ENCODE results near the gene SYTL3. TPM values are rescaled to one million over a fixed set of nuclear protein-coding genes. Genes with fewer than 3 reads are reported as not detected.
A peak's percentile ranks its signal among the peaks of the same experiment; 100 is the strongest.

SYTL3 gene
- total and polyA plus RNA-seq, 10 of the 15 experiments (the other 5 are each of a cell fraction or from before 2014, with no cell fraction given), result 3.3 to 12.1 (median 6.9) TPM

DNA sequence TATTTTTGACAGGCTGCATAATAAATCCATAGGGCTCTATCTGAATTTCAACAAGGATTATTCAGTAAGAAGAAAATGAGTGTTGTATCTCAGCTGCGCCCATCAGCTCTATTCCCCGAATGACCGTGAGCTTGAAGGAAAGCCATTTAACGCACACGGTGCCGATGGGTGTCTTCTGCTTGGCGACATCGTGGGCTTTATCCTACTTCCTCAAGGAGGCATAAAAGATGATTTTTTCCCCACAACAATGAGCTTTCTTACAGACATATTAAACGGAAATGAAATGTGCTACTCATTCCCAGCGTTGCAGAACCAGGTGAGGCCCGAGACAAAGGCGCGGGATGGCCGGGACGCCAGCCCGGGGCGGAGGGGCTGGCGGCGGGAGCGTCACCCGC lies 6.0 kb upstream of the SYTL3 start (continued):
- TF ChIP-seq, protein P1, sequence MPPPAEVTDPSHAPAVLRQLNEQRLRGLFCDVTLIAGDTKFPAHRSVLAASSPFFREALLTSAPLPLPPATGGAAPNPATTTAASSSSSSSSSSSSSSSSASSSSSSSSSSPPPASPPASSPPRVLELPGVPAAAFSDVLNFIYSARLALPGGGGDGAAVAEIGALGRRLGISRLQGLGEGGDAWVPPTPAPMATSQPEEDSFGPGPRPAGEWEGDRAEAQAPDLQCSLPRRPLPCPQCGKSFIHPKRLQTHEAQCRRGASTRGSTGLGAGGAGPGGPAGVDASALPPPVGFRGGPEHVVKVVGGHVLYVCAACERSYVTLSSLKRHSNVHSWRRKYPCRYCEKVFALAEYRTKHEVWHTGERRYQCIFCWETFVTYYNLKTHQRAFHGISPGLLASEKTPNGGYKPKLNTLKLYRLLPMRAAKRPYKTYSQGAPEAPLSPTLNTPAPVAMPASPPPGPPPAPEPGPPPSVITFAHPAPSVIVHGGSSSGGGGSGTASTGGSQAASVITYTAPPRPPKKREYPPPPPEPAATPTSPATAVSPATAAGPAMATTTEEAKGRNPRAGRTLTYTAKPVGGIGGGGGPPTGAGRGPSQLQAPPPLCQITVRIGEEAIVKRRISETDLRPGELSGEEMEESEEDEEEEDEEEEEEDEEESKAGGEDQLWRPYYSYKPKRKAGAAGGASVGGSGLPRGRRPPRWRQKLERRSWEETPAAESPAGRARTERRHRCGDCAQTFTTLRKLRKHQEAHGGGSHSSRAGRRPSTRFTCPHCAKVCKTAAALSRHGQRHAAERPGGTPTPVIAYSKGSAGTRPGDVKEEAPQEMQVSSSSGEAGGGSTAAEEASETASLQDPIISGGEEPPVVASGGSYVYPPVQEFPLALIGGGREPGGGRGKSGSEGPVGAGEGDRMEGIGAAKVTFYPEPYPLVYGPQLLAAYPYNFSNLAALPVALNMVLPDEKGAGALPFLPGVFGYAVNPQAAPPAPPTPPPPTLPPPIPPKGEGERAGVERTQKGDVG (CRISPR knock-in tag; IDR thresholded peaks at IDR 0.05), result no peak
- no peak for TF ChIP-seq MEF2A (IDR thresholded peaks at IDR 0.05; ENCODE audit: insufficient read depth, low read depth, low read length)
- TF ChIP-seq, protein P2, sequence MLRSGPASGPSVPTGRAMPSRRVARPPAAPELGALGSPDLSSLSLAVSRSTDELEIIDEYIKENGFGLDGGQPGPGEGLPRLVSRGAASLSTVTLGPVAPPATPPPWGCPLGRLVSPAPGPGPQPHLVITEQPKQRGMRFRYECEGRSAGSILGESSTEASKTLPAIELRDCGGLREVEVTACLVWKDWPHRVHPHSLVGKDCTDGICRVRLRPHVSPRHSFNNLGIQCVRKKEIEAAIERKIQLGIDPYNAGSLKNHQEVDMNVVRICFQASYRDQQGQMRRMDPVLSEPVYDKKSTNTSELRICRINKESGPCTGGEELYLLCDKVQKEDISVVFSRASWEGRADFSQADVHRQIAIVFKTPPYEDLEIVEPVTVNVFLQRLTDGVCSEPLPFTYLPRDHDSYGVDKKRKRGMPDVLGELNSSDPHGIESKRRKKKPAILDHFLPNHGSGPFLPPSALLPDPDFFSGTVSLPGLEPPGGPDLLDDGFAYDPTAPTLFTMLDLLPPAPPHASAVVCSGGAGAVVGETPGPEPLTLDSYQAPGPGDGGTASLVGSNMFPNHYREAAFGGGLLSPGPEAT (IDR thresholded peaks at IDR 0.05; ENCODE audit: low read depth), result no peak

DNA sequence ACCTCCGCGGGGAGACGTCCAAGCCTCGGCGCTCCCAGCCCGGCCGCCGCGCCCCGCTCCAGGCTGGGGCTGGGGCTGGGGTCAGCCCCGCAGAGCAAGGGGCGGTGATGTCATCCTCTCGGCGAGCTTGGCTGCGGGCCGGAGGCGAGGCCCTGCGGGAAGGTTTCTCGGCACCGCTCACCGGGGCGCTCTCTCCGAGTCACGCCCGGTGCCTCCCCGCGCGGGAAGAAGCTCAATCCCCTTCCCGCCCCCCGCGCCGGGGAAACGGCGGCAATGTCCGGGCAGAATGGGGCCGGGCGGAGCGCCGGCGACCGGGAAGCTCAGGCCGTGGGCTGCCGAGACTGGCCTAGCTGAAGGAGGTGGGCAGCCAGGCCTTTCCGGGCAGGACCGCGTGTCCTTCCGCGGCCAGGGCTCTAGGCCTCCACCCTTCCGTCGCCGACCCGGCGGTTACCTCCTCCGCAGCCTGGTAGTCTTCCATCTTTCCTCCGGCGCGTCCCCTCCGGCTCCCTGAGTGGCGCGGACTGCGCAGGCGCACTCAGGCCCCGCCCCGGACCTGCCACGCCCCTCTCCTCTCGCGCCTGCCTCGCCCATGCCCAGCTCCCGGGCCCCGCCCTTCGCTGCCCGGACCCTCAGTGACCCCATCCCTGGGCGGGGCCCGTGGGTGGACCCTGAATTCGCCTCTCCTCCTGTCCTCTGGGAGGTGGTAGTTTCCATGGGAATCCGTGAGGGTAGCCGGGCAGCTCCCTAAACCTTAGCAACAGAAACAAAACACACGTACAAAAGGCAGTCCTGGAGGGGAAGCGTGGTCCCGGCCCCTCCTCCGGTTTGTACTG lies 5.4 kb upstream of the SYTL3 start, which contains the start of gene DYNLT1:
Gene DYNLT1 (minus strand): TSS at position 513 of the 833 bp plus-strand sequence. CDS start 35 bp downstream, at position 478.
- FAIRE-seq, result no peak
- H3K4me1 ChIP-seq (ENCODE audit: control insufficient read depth, insufficient read depth, low read length), result peaks cover 26% of the 10 kb centered on the region
- peak within 1 kb of the TSS; percentile 87 for H3K9ac ChIP-seq (ENCODE audit: control insufficient read depth, insufficient read depth, low read length)
- H3K4me2 ChIP-seq (ENCODE audit: control insufficient read depth, insufficient read depth), result peak within 1 kb of the TSS; percentile 92
- ATAC-seq, result peak; percentile 71
- intact Hi-C loops (cut with micrococcal nuclease; ENCODE audit: unreplicated experiment) (loop anchor here (5.0 kb wide), 3 partner anchors 48 to 173 kb away; partner anchors contain the start of gene EZR), in situ Hi-C loops (cut with MboI) (no loop called here)
- H3K4me3 ChIP-seq, result peak within 1 kb of the TSS; percentile 81
- no peaks in the 10 kb centered on the region for H4K20me1 ChIP-seq (ENCODE audit: control insufficient read depth, insufficient read depth)
- POLR2A ChIA-PET, result interaction anchor here (0.6 to 2.2 kb wide), 7 partner anchors 9 to 355 kb away, joined by 3 to 20 read pairs (median 4); partner anchors contain the start of gene RSPH3
- H3K27ac ChIP-seq (ENCODE audit: control insufficient read depth, insufficient read depth), result peak within 1 kb of the TSS; percentile 82
- RAD21 ChIA-PET (ENCODE audit: unreplicated experiment), result interaction anchor here (0.5 to 3.4 kb wide), 17 partner anchors 9 to 499 kb away, joined by 3 to 28 read pairs (median 4); no protein-coding TSS in a partner anchor
- no peaks in the 10 kb centered on the region for H3K27me3 ChIP-seq (replicated peaks in 1 of 2; ENCODE audit: control insufficient read depth in 2 of 2, insufficient read depth in 2 of 2, low read length in 1 of 2)
- no peaks in the 10 kb centered on the region for H3K9me3 ChIP-seq (replicated peaks; ENCODE audit: control insufficient read depth, insufficient read depth, low read length)
- BruUV-seq (replicated peaks), result TSS peak; percentile 72
- no peaks in the 10 kb centered on the region for H3K36me3 ChIP-seq (ENCODE audit: control insufficient read depth in 2 of 2, insufficient read depth in 2 of 2, low read length in 1 of 2)
- H3K79me2 ChIP-seq (ENCODE audit: control insufficient read depth, insufficient read depth, low read length), result peaks cover 33% of the 10 kb centered on the region
- CTCF ChIA-PET, result interaction anchor here (0.7 to 2.8 kb wide), 13 partner anchors 9 to 466 kb away, joined by 3 to 23 read pairs (median 5); no protein-coding TSS in a partner anchor
- H2AFZ ChIP-seq (ENCODE audit: control insufficient read depth, low read depth, low read length), result peak within 1 kb of the TSS; percentile 86
- WGBS (ENCODE audit: insufficient coverage, insufficient replicate concordance, low lambda C conversion rate, missing lambda C conversion rate), result under 1% methylated on average over 78 of the region's 81 CpGs
- DNase-seq (ENCODE audit: low read depth, low spot score), result peak; percentile 71
- SMC1A ChIA-PET (ENCODE audit: uncharacterized antibody, unreplicated experiment), result interaction anchor here (0.8 to 5.4 kb wide), 10 partner anchors 9 to 426 kb away, joined by 3 to 41 read pairs (median 4); no protein-coding TSS in a partner anchor
- TF ChIP-seq, protein P3, sequence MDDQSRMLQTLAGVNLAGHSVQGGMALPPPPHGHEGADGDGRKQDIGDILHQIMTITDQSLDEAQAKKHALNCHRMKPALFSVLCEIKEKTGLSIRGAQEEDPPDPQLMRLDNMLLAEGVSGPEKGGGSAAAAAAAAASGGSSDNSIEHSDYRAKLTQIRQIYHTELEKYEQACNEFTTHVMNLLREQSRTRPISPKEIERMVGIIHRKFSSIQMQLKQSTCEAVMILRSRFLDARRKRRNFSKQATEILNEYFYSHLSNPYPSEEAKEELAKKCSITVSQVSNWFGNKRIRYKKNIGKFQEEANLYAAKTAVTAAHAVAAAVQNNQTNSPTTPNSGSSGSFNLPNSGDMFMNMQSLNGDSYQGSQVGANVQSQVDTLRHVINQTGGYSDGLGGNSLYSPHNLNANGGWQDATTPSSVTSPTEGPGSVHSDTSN (IDR thresholded peaks at IDR 0.05; ENCODE audit: insufficient replicate concordance, low read depth, low read length), result no peak
- no peak for TF ChIP-seq ZNF622 (IDR thresholded peaks at IDR 0.05)
- TF ChIP-seq, protein P4, sequence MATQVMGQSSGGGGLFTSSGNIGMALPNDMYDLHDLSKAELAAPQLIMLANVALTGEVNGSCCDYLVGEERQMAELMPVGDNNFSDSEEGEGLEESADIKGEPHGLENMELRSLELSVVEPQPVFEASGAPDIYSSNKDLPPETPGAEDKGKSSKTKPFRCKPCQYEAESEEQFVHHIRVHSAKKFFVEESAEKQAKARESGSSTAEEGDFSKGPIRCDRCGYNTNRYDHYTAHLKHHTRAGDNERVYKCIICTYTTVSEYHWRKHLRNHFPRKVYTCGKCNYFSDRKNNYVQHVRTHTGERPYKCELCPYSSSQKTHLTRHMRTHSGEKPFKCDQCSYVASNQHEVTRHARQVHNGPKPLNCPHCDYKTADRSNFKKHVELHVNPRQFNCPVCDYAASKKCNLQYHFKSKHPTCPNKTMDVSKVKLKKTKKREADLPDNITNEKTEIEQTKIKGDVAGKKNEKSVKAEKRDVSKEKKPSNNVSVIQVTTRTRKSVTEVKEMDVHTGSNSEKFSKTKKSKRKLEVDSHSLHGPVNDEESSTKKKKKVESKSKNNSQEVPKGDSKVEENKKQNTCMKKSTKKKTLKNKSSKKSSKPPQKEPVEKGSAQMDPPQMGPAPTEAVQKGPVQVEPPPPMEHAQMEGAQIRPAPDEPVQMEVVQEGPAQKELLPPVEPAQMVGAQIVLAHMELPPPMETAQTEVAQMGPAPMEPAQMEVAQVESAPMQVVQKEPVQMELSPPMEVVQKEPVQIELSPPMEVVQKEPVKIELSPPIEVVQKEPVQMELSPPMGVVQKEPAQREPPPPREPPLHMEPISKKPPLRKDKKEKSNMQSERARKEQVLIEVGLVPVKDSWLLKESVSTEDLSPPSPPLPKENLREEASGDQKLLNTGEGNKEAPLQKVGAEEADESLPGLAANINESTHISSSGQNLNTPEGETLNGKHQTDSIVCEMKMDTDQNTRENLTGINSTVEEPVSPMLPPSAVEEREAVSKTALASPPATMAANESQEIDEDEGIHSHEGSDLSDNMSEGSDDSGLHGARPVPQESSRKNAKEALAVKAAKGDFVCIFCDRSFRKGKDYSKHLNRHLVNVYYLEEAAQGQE (IDR thresholded peaks at IDR 0.05; ENCODE audit: low read depth, low read length), result no peak

Measured in GM12878 (cell line).